NB4 (cell line): Measurements from ENCODE around the gene ATXN2L.

Experiments used
- DNase-seq: peaks from one replicate; pipeline ENCODE4 v3.0.0; 2010; ENCODE audit warnings: low read depth
- H3K4me3 ChIP-seq: one replicate; pipeline ENCODE4 v1.5.1; 2011; ENCODE audit warnings: mild to moderate bottlenecking, low read depth, low read length, moderate library complexity
- MYC ChIP-seq: IDR thresholded peaks from 2 replicates; pipeline ENCODE4 v1.6.1; 2011; ENCODE audit warnings: low read depth, low read length
- POLR2A ChIP-seq: IDR thresholded peaks from 2 replicates; pipeline ENCODE4 v1.6.1; 2011; ENCODE audit warnings: mild to moderate bottlenecking; ENCODE audit not compliant: insufficient read length; ENCODE audit errors: extremely low read depth
- TF ChIP-seq, protein P1 (sequence below): IDR thresholded peaks from one replicate; pipeline ENCODE4 v1.5.1; 2012; ENCODE audit warnings: low read depth, low read length
- TF ChIP-seq, protein P2 (sequence below): IDR thresholded peaks from 2 replicates; pipeline ENCODE4 v1.6.1; 2011; ENCODE audit warnings: low read depth, low read length

The ATXN2L gene

DNA sequence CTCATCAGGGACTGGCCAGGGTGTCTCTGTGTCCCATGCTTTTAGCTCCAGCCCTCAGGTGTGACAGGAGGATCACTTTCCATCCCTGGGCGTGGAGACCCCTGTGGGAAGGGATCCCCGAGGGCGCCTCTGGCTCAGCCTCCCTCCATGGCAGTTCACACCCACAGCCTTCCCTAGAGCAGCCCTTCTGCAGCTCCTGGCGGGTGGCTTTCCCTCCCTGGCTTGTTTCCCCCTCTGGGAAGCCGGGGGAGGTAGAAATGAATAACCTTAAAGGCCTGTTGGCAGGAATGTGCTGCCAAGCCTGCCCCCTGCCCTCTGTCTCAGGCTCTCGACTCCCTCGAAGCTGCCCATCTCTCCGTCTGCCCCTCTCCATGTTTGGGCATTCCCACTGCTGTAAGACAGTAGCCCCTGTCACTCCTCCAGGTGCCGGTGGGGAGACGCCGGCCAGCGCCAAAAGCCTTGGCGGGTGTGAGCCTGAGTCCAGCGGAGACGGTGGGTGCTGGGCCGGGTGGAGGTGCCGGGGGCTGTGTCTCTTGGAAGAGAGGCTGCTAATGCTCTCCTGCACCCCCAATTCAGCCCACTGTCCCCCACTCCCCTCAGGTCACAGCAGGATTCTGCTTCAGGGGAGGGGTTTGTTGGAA is 53.3 kb downstream of the ATXN2L start:
- H3K4me3 ChIP-seq, result no peak overlapping the region
- TF ChIP-seq, protein P1, sequence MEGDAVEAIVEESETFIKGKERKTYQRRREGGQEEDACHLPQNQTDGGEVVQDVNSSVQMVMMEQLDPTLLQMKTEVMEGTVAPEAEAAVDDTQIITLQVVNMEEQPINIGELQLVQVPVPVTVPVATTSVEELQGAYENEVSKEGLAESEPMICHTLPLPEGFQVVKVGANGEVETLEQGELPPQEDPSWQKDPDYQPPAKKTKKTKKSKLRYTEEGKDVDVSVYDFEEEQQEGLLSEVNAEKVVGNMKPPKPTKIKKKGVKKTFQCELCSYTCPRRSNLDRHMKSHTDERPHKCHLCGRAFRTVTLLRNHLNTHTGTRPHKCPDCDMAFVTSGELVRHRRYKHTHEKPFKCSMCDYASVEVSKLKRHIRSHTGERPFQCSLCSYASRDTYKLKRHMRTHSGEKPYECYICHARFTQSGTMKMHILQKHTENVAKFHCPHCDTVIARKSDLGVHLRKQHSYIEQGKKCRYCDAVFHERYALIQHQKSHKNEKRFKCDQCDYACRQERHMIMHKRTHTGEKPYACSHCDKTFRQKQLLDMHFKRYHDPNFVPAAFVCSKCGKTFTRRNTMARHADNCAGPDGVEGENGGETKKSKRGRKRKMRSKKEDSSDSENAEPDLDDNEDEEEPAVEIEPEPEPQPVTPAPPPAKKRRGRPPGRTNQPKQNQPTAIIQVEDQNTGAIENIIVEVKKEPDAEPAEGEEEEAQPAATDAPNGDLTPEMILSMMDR, result no peak
- TF ChIP-seq MYC, result no peak
- TF ChIP-seq, protein P2, sequence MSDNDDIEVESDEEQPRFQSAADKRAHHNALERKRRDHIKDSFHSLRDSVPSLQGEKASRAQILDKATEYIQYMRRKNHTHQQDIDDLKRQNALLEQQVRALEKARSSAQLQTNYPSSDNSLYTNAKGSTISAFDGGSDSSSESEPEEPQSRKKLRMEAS, result no peak
- TF ChIP-seq POLR2A, result no peak
- DNase-seq, result no peak

DNA sequence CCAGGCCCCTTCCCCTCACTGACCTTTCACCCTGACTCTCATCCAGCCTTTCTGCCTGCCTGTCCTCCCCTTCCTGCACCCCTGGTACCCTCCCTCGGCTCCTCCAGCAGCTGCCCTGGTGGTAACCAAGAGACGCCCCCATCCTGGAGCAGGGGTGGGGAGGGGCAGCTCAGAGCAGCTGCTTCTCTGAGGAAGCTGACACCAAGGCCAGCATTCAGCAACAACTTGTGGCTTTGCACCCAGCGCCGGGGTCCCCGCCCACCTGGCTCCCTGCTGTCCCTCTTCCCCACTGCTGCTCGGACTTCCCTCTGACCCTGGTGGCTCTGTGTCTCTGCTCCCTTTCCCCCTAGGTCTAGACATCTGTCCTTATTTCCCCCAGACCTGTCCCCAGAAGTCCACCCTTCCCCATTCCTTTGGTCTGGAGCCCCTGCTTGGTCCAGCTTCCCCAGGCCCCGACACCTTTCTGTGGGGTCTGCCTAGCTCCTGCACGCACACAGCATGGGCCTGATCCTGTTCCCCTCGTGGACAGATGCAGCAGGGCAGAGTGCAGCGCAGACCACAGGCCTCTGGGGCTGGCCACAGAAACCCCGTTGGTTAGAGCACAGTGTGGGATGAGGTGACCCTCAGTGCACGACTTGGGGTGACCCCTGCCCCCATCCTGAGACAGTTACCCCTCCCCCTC is 54.3 kb downstream of the ATXN2L start:
- TF ChIP-seq POLR2A (no peak), MYC (no peak)
- TF ChIP-seq, protein P2, result no peak
- TF ChIP-seq, protein P1, result no peak
- DNase-seq, result peak; percentile 79
- no peak overlapping the region for H3K4me3 ChIP-seq

DNA sequence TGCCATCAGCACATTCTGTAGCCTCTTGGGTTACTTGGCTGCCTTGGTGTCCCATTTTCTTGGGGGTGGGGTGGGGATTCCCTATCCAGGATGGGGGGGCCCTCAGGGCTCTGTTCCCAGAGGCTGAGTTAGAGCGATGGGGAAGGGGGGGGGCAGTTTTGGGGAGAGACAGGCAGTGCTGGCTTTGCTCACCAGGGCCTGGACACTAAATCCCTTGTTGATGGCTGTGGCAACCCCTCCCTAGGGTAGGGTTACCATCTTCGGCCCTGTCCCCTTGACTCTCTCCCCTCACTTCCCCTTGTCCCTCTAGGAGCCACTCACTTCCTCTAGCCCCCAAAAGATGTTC is 54.8 kb downstream of the ATXN2L start:
- no peak overlapping the region for H3K4me3 ChIP-seq
- no peak for TF ChIP-seq MYC
- no peak for TF ChIP-seq POLR2A
- TF ChIP-seq, protein P2, result no peak
- TF ChIP-seq, protein P1, result no peak
- DNase-seq, result no peak

DNA sequence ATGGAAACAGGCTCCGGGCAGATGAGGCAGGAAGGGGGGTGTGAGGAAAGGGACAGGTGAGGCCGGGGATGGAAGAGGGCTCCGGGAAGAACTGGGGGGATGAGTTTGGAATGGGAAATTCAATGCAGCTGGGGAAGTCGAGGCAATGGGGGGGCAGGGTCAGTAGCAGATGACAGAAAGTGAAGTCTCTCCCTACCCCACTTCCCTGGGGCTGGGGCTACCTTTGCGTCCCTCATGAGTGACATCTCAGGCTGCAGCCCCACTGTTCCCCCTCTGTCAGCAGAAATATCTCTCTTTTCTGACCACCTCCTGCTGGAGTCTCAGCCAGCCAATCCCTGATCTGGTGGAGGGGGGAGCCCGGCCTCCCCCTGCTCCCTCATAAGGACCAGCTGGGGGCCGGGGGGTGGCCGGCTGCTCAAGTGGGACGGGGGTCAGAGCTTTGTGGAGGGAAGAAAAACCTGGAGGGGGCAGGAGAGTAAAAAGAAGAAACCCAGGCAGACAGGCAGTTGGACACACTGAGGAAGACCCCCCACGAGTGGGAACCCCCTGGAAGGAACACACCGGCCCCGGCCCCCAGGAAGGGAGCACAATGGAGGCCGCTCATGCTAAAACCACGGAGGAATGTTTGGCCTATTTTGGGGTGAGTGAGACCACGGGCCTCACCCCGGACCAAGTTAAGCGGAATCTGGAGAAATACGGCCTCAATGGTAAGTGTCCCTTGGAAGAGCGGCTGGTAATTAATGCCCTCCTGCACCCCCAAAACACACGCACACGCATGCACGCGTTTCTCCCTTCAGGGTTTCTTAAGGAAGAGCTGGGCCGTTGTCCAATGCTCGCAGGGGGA is 55.5 kb downstream of the ATXN2L start, which contains the start of gene ATP2A1:
ATP2A1 (plus strand) TSS at position 406 of the 844 bp plus-strand sequence; CDS start at position 590, 184 bp downstream.
- DNase-seq, result no peak
- H3K4me3 ChIP-seq, result peak within 1 kb of the TSS; percentile 62
- TF ChIP-seq, protein P2, result no peak
- TF ChIP-seq MYC, result no peak
- no peak for TF ChIP-seq POLR2A
- TF ChIP-seq, protein P1, result no peak

DNA sequence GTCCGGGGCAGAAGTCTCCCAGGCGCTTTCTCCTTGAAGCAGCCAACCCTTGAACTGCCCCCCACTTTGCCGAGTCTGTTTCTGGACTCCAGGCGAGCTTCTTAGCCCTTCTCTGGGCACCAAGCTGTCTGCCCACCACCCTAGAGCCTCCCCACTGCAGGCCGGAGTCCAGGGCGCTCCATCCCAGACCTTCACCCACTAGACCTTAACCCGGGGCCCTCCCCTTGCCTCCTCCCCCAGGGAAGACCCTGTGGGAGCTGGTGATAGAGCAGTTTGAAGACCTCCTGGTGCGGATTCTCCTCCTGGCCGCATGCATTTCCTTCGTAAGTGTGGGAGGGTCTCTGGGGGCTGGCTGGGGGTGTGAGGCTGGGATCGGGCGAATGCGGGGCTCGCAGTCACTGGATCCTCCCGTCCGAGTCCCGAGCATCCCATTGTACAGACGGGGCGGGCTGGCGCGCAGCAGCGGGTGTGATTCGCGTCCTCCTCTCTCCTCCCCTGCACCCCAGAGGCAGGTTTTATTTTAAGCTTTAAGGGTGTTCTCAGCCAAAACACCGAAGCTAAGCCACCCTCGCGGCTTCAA is 56.6 kb downstream of the ATXN2L start:
- peak overlapping the region; percentile 62 for H3K4me3 ChIP-seq
- DNase-seq, result no peak
- TF ChIP-seq, protein P2, result no peak
- TF ChIP-seq MYC (no peak), POLR2A (no peak)
- TF ChIP-seq, protein P1, result no peak
